OCI-LY3 (cell line): ENCODE data around the gene AIFM1.

Experiments
- CTCF ChIP-seq: fragments of 200-600, 300-600 bp; sonication (generic); IDR thresholded peaks from 2 replicates; pipeline ENCODE4 v1.5.1; 2014; ENCODE audit warnings: antibody characterized with exemption, low read length, low read depth
- EZH2phosphoT487 ChIP-seq: fragments of 200-600 bp; shearing (Covaris generic); IDR thresholded peaks from 2 replicates; pipeline ENCODE4 v1.6.1; 2018; ENCODE audit warnings: antibody characterized with exemption, mixed run types, low read depth

GRCh38 chrX:130197464-130197863 is 31.8 kb upstream of the AIFM1 start:
- TF ChIP-seq CTCF: no peak
- TF ChIP-seq EZH2phosphoT487: no peak
